ENCODE data around the gene CEBPG. TPM values are rescaled to one million over a fixed set of nuclear protein-coding genes. Genes with fewer than 3 reads are reported as not detected.

CEBPG gene
- total RNA-seq, 2 donors from 2014 or later, result 70.1 to 73.2 TPM

- peak in 1 of 2 donors; percentile 62 for DNase-seq
- ATAC-seq, result peak; percentile 83
- intact Hi-C loops (cut with DNase I, micrococcal nuclease), result no loop called here
These were observed 39.3 kb downstream of the CEBPG start for GRCh38 chr19:33412601-33413425.

GRCh38 chr19:33413426-33413725 is 39.9 kb downstream of the CEBPG start:
- intact Hi-C loops (cut with DNase I, micrococcal nuclease), result no loop called here
- DNase-seq (no peak), ATAC-seq (no peak)

DNA sequence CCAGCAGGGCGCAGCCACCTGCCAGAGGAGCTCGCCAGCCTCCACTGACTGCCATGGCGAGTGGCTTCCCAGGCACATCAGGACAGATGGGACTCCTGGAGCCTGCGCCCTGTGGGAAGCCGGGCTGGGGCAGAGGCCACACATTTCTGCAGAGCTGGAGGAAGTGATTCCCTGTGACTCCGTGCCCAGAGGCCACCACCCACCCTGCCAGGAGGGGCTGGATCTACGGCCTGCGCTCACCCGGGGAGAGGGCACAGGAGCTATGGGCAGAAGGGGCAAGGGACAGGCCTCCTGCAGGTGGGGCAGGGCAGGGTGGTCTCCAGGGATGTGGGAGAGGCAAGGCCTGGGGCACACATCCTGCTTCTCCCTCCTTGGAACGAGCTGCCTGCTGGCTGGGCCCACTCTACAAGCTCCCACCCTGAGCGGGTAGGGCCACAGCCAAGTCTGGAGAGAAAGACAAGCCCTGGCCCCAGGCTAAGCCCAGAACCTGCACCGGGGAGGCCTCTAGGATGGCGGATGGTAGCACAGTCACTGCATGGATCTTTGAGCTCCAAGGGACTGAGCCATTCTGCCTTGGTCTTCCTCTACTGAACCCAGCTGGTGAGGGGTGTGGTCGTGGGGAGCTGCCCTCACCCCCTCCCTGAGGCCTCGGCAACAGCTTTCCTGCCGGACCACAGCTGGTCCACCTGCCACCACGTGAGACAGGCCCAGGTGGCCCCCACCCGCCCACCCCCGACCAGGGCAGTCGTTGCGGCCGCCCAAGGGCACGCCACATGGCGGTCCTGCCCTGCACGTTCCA is 40.6 kb downstream of the CEBPG start:
- intact Hi-C loops (cut with DNase I, micrococcal nuclease), result no loop called here
- DNase-seq, result no peak
- ATAC-seq, result no peak

DNA sequence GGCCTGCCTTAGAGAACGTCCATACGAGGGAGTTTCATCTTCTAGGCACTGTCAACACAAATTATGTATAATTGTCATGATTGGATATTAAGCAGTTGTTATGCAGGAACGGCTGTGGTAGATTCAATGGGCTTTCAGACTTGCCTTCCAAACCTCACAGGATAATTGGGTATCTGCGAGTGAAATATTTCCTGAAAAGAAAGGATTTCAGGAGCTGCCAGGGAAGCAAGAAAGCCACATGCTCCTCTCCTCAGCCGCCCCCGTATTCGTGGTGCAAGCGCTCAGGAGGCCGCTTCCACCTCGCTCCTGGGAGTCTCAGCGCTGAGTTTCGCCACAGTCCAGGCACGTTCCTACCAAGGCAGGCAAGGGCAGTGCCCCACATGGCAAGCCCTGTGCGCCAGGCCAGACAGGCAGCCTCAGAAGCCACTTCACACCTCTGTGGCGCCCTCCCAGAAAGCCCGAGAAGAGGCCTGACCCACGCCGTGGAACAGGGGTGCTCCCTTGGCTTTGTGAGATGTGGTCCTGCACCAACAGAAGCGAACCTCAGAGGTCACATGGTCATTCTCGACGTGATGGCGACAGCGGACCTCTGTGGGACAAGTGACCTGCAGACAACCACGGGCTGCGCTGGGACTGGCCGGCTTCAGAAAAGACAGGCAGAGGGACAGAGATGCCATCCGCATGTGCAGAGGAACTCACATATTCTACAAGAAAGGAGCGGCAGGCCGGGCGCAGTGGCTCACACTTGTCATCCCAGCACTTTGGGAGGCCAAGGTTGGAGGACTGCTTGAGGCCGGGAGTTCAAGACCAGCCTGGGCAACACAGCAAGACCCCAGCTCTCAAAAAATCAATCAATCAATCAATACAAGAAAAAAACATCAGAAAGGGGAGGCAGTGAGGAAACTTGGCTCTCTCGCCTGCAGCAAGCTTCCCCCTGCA is 41.4 kb downstream of the CEBPG start:
- DNase-seq (no peak), ATAC-seq (no peak)
- intact Hi-C loops (cut with DNase I, micrococcal nuclease), result no loop called here

DNA sequence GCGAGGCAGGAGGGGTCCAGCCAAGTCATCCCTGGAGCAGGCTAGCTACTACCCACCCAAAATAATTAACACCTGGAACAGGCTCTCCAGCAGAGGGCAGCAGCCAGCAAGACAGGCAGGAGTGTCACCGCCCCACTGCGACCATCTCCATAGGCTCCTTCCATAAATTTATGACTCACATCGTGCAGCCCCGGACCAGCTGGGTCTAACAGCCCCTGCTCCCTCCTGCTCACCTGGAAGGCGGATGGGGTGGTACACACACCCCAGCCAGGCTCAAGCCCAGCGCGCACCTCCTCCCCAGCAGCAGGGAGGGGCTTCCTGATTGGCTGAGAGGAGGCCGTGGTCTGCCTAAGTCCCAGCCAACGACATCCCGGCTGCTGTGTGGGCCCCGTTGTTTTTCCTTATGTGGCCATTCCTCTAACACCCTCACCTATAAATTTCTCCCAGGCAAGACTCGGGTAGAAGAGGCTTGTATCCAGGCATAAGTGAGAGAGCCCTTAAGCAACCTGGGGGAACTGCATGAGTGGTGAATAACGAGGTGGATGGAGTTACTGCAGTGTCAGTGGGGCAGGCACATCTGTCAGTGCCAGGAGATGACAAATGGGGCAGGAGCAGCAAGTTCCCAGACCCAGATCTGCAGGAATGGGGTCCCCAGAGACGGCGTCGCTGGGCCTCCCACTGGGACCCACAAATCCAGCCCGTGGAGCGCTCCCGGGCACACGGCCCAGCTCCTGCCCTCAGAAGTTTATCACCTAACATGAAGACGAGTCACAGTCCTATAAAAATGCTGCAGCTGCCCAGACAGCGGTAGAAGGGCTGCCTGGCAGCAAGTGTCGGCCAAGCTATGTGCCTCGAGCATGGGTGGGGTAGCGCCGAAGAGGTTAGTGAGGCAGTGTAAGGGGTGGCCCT is 43.1 kb downstream of the CEBPG start:
- intact Hi-C loops (cut with DNase I, micrococcal nuclease), result no loop called here
- ATAC-seq, result peak; percentile 54

DNA sequence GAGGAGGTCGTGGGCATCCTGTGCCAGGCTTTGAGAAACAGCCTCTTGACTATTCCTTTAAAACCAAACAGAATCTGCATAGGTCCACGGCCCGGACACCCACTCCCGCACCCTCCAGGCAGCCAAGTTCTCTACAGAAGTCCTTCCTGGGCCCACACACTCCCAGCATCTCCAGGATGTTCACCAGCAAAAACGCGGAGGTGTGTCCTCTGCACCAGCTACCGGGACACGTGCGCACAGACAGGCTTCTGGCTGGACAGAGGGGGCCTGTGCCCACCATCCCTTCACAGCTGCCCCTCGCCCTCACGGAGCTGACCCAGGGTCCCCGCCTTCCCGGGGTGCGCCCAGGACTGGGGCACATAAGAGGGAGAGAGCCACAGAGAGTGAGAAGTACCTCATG is 44.2 kb downstream of the CEBPG start:
- intact Hi-C loops (cut with DNase I, micrococcal nuclease), result no loop called here
- DNase-seq, result no peak
- no peak for ATAC-seq

More for the DNA sequence above, 43.1 kb downstream of the CEBPG start:
- peak; percentile 58 to 80 for DNase-seq

DNA sequence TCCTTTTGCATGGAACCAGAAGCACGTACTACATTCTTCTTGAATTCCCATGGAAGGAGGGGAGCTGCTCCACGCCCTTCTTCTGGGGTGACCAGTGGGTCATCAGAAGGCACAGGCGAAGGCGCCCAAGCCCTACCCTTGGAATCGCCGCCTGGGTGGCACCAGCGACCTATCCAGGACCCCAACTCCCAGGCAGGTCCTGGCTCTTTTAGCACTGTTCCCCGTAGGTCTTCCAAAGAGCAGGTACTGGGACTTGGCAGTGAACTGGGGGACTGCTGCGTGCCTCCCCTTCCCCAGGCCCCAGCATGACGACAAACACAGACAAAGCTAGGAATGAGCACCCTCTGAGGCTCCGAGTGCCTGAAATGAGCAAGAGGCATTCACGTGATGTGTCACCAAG is 45.0 kb downstream of the CEBPG start:
- ATAC-seq, result no peak
- DNase-seq, result no peak
- intact Hi-C loops (cut with DNase I, micrococcal nuclease), result no loop called here

- intact Hi-C loops (cut with DNase I, micrococcal nuclease), result no loop called here
- ATAC-seq (no peak), DNase-seq (no peak)
These were observed 45.6 kb downstream of the CEBPG start for GRCh38 chr19:33418871-33419787.

DNA sequence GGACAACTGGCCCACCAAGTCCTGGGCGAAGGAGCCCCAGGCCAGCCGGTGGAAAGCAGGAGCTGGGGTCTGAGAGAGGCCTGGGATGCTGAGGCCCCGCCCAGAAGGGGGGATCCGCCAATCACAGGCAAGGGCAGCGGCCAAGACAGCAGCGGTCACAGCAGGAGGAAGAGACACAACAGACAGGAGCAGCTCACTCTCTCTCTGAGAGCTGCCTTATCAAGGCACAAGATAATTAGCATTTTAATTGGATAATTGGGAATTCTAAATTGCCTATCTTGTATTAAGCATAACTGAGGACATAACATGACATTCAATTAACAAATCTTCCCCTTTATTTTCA is 46.2 kb downstream of the CEBPG start:
- intact Hi-C loops (cut with DNase I, micrococcal nuclease), result no loop called here

GRCh38 chr19:33420821-33421220 is 47.3 kb downstream of the CEBPG start:
- intact Hi-C loops (cut with DNase I, micrococcal nuclease), result no loop called here
- no peak for DNase-seq
- no peak for ATAC-seq

More for the DNA sequence above, 46.2 kb downstream of the CEBPG start:
- DNase-seq, result no peak
- no peak for ATAC-seq

DNA sequence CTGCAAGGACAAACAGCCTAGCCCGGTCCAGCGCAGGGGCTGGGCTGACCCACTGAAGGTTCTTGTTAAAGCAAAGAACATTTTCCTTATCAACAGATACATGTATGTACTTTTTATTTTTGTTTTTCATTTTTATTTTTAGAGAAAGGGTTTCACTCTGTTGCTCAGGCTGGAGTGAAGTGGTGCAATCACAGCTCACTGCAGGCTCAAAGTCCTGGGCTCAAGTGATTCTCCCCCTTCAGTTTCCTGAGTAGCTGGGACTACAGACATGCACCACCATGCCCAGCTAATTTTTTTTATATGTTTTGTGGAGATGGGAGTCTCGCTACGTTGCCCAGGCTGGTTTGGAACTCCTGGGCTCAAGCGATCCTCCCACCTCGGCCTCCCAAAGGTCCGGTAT is 47.9 kb downstream of the CEBPG start:
- no peak for ATAC-seq
- intact Hi-C loops (cut with DNase I, micrococcal nuclease), result no loop called here

GRCh38 chr19:33422369-33423180 is 49.1 kb downstream of the CEBPG start:
- intact Hi-C loops (cut with DNase I, micrococcal nuclease), result no loop called here
- ATAC-seq, result no peak

More for the DNA sequence above, 47.9 kb downstream of the CEBPG start:
- no peak for DNase-seq

DNA sequence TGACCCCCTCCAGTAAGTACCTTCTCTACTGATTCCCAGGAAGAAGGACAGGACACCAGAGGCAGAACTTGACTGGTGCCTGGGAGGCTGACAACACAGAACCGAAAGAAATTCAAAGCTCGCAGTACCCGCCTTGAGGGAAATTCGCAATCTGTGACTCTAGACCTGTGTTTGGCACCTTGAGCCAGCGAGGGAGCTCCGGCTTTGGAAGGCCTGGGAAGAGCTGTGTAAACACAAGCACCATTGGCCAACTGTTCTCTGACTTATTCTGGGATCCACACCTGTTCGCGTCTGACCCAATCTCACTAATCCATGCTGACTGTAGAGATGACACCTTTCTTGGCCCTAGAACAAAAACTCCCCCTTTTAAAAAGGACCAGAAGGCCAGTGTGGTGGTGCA is 50.7 kb downstream of the CEBPG start:
- ATAC-seq (no peak), DNase-seq (no peak)
- intact Hi-C loops (cut with DNase I, micrococcal nuclease), result no loop called here

More at GRCh38 chr19:33422369-33423180, 49.1 kb downstream of the CEBPG start:
- DNase-seq, result no peak

- no peak for ATAC-seq
- peak in 1 of 2 donors; percentile 6 for DNase-seq
- intact Hi-C loops (cut with DNase I, micrococcal nuclease), result no loop called here
These were observed 53.3 kb downstream of the CEBPG start for GRCh38 chr19:33426621-33427361.

DNA sequence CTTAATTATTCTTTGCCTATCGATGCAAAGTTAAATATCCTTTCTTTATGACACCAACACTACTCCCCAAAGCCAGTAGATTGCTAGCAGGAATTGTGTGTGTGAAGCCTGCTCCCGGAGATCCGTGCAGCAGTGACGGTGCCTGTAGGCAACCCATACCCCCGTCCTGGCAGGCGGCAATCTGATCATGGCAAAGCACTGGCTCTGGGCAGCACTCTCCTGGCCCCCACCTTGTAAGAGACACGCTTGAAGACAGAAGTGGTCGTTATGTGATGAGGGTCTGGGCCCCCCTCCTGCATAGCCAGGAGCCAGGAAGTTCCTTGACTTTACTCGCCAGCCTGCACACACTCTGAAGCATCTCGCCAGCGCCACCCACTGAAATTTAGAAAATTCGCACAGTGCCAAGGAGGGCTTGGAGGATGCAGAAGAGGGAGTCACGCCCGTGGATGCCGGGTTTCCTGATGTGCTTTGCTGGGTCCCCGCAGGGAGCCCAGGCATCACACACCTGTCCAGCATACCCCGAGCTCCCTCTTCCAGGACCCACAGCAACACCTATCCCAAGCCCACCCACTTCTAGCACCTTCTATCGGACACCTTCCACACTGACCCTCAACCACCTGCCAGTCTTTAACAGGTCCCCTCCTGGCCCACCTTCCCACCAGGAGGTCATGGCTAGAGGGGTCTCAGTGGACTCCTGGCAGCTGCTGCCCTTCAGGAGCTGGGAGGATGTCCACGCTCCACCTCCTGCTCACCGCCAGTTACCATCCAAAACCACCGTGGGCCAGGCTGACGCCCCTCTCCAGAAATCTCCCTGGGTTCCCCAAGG is 54.5 kb downstream of the CEBPG start:
- intact Hi-C loops (cut with DNase I, micrococcal nuclease), result no loop called here
- ATAC-seq (no peak), DNase-seq (peak in 1 of 2 donors; percentile 11)

All from left colon (tissue), 2 donors.